Limb (tissue), 2 donors: ENCODE measurements around the gene PNPLA5.
A peak's percentile ranks its signal among the peaks of the same experiment; 100 is the strongest.

ENCODE experiments used
- DNase-seq, 2 donors: peaks; one replicate each; pipeline ENCODE4 v3.0.0-alpha.2; 2016; ENCODE audit errors: extremely low spot score in 2 of 2

The PNPLA5 gene

DNA sequence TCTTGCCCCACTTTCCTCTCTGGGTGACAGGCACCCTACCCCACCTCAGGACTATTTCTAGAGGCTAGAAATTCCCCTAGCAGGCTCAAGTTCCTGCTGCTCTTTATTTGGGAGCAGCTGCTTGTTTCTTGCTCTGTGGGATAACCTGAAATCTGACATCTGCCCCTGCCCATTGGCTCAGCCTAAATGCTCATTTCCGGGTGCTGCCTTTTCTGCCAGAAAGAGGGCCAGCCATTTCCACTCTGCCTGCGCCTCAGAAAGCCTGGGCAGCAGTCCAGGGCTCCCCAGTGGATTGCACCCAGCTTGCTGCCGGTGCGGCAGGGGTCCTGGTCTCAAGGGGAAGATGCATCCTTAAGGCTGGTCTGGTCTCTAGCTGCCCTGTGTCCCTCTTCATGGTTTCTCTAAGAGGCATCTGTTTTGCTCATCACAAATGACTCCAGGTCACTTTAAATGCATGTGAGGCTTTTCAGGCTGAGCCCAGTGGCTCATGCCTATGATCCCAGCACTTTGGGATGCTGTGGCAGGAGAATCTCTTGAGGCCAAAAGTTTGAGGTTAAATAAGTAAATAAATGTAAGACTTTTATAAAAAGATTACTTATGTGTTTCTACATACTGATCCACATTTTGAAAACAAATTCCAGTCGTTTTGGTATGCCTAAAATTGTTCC lies 10.3 kb upstream of the PNPLA5 start:
- DNase-seq = no peak

DNA sequence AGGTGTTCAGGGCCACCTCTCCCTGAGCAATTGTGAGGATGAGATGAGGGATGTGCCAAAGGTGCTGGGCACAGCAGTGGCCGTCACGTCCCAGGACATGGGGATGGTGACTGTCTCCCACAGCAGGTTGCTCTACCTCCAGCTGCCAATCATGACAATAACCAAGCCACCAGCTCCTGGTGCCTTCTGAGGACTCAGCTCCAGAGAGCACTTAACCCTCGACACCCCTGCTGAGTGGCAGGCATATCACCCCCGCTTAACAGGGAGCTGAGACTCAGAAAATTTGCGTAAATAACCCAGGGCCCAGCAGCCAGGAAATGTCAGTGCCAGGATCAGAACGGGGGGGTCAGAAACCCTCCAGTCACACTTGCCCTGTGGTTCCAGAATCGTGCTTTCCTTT lies 8.4 kb upstream of the PNPLA5 start:
- DNase-seq = no peak

DNA sequence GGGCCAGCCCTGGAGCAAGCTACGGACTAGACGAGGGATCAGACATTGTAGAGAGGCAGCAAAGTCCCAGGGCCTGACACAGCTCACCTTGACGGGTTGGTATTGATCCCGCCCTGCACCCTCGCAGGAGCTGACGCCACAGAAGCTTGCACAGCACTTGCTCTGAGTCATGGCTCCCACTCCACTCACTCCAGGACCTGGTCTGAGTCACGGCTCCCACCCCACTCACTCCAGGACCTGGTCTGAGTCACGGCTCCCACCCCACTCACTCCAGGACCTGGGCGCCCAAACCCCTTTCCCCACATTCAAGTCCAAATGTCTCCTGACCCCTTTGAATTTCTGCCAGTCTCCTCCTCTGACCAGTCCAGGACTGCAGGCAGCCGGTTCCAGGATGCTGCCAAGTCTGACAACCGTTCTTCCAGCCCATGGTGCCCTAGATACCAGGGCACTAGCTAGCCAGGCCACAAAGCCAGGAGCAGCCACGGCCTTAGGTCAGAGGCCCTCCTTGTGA lies 6.0 kb upstream of the PNPLA5 start:
- DNase-seq = no peak

- no peak for DNase-seq
These were observed 4.3 kb upstream of the PNPLA5 start for GRCh38 chr22:43895986-43896645.

DNA sequence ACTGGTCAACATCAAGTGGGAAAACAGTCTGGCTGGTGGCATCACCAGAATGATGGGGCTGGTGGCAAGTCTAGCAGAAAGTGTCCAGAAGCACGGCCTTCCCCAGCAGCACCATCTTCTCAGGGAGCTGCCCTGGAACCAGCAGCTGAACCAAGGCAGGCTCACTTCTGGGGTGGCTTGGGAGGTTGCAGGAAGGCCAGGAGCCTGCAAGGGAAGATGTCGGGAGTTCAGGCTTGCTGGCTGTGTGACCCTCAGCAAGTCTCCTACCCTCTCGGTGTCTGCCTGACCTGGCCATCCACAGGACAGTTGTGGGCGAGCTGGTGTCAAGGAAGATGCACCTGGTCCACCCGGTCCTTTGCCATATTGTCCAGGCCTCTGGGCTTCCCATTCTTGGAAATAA lies 2.3 kb upstream of the PNPLA5 start:
- no peak for DNase-seq

GRCh38 chr22:43893266-43893665 lies 1.5 kb upstream of the PNPLA5 start:
- no peak for DNase-seq

- DNase-seq = no peak
These were observed 526 bp upstream of the PNPLA5 start for GRCh38 chr22:43892183-43892894.

DNA sequence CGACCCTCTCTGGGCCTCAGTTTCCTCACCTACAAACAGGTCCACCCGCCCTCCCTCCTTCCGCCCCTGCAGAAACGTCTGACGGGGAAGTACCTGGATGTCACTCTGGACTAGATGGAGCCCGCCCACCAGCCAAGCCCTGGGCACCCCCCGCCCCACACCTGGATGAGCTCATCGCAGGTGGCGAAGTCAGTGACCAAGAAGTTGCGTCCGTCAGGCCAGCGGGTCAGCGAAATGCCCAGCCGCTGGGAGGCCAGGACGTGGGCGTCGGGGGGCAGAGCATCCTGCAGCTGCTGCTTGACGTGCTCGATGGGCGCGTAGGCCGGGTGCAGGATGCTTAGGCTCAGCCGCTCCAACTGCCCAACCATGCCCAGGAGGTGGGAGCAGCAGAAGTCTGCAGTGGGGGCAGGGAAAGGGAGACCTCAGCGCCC lies 897 bp downstream of the PNPLA5 start:
- no peak for DNase-seq

- DNase-seq = peak in 1 of 2 donors; percentile 10
These were observed 2.0 kb downstream of the PNPLA5 start for GRCh38 chr22:43889860-43890253.

DNA sequence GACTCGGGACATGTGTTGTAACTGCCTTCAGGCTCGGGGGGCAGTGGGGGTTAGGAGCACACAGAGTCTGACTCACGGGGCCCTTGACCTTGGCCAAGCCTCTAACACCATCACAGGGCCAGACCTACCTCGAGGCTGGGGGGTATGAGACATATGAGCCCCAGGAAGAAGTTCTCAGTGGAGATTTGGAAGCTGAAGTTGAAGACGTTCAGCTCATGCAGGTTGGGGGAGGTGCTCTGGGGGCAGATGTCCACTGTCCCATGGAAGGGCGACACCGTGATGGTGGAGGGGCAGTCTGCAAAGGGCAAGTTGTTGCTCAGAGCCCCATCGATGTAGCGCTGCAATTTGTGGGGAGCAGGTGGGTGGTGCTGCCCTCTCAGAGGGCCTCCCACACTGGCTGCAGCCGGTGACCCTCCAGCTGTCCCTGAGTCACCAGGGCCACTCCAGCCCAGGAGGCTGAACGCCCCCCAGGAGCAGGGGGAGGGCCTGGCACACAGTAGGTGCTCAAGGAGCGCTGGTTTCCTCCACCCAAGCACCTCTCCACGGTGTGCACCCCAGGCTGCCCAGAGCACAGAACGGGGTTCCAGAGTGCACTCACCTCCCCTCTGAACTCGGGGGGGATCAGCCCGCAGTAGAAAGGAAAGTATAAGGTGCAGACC lies 2.5 kb downstream of the PNPLA5 start:
- DNase-seq = no peak

DNA sequence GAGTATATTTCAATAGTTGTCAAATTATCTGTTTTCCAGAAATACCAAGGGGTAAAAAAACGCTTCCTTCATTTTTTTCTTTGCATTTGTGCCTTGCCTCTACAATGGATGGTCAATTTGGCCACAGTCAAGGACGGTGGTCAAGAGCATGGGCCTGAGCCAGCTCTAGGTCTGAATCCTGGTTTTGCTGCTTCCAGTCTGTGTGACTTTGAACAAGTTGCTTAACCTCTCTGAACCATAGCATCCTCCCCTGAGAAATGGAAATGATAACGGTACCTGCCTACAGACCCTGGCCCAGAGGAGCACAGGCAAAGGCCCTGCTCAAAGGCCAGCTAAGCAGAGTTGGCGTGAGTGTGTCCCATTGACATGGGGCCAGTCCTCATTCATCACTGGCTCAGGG lies 3.1 kb downstream of the PNPLA5 start:
- DNase-seq = no peak

GRCh38 chr22:43887391-43887790 lies 4.4 kb downstream of the PNPLA5 start:
- peak in 1 of 2 donors; percentile 18 for DNase-seq

GRCh38 chr22:43886231-43886630 lies 5.6 kb downstream of the PNPLA5 start:
- peak in 1 of 2 donors; percentile 13 for DNase-seq

DNA sequence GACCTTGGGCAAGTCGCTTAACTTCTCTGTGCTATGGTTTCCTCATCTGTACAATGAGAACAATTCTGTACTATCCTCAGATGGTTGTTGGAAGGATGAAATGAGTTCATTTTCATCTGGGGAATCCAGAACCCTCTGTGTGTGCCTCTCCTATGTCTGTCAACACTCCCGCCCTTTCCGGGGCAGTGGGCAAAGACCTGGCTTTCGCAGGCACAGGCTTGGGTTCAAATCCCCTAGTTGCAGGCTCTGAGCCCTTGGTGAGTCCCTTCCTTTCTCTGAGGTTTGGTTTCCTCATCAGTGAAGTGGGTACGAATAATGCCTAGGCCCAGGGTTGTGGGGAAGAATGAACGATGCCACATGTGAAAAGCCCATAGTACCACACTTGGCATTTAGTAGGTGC lies 6.0 kb downstream of the PNPLA5 start:
- no peak for DNase-seq

GRCh38 chr22:43885319-43885671 lies 6.5 kb downstream of the PNPLA5 start:
- no peak for DNase-seq

GRCh38 chr22:43884600-43885318 lies 7.1 kb downstream of the PNPLA5 start:
- DNase-seq = peak in 1 of 2 donors; percentile 76

DNA sequence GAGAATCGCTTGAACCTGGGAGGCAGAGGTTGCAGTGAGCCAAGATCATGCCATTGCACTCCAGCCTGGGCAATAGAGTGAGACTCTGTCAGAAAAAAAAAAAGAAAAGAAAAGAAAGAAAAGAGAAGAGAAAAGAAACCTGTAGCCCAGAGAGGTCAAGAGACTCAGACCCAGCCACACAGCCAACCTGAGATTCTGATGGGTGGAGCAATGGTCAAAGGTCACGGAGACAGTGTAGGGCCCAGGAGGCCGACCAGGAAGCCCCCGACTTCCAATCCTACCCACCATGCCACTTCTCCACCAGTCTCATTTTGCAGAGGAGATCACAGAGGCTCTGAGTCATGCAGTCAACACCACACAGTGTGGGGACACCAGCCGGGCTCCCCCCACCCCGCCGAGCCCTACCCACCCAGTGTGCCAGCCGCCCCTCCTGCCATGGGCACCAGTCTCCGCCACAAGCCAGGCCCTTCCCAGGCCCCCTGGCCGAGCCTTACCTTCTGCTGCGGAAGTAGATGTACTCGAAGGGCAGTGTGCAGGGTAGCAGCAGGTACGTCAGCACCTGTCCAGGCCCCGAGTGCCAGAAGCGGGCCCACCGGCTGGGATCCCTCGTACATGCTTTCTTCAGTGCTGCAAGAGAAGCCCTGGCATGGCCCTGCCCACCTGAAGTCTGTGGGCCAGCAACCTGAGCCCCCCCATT lies 7.9 kb downstream of the PNPLA5 start:
- peak in 1 of 2 donors; percentile 21 for DNase-seq

GRCh38 chr22:43883012-43883661 lies 8.7 kb downstream of the PNPLA5 start:
- DNase-seq = peak in 1 of 2 donors; percentile 48

DNA sequence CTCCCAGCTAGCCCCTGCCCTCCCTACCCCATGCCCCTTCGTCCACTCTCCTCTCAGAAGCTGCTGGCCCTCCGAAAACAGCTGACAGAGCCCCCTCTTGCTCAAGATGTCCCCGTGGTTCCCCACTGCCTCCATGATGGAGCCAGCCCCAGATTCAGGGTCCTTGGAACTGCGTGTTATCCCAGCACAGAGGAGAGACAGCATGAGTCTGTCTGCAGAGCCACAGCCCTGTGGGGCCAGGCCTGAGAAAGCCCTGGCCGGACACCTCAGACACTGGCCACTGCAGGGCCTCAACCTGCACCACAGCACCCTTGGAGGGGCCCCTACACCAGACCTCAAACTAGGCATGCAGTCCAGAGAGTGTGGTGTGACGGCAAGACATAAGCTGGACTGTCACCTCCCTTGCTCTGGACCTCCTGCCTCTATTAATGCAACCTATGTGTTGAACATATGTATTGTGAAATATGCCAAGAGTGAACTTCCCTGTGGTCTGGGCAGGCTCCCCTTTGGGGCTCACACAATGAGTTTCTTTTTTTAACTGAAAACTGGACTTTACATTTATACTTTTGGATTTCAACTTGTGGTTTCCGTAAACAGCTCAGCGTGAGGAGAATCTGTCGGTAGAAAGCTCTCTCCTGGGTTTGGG lies 9.6 kb downstream of the PNPLA5 start:
- no peak for DNase-seq
